ENCODE measurements around the gene ZER1. TPM values are rescaled to one million over a fixed set of nuclear protein-coding genes. Genes with fewer than 3 reads are reported as not detected.

The ZER1 gene
- total RNA-seq, 1 donor from 2014 or later, result 38.0 TPM

GRCh38 chr9:128715436-128715750 lies 56.3 kb downstream of the ZER1 start:
- Mint-ChIP-seq H3K27me3 (ENCODE audit: unreplicated experiment) (no peaks in the 10 kb centered on the region), H3K27ac (ENCODE audit: unreplicated experiment) (no peak overlapping the region), H3K9me3 (ENCODE audit: unreplicated experiment) (no peaks in the 10 kb centered on the region), H3K36me3 (ENCODE audit: unreplicated experiment) (no peaks in the 10 kb centered on the region), H3K4me3 (ENCODE audit: unreplicated experiment) (no peak overlapping the region), H3K4me1 (ENCODE audit: low read depth, unreplicated experiment) (no peaks in the 10 kb centered on the region)
- no peak for TF ChIP-seq CTCF (IDR thresholded peaks at IDR 0.05; ENCODE audit: partially characterized antibody, unreplicated experiment)
- no peak for DNase-seq

GRCh38 chr9:128714586-128715435 lies 56.9 kb downstream of the ZER1 start:
- no peaks in the 10 kb centered on the region for H3K27me3 Mint-ChIP-seq (ENCODE audit: unreplicated experiment)
- no peaks in the 10 kb centered on the region for H3K36me3 Mint-ChIP-seq (ENCODE audit: unreplicated experiment)

GRCh38 chr9:128713941-128714573 lies 57.7 kb downstream of the ZER1 start:
- Mint-ChIP-seq H3K9me3 (ENCODE audit: unreplicated experiment) (no peaks in the 10 kb centered on the region), H3K27me3 (ENCODE audit: unreplicated experiment) (no peaks in the 10 kb centered on the region), H3K4me1 (ENCODE audit: low read depth, unreplicated experiment) (no peaks in the 10 kb centered on the region), H3K36me3 (ENCODE audit: unreplicated experiment) (no peaks in the 10 kb centered on the region), H3K27ac (ENCODE audit: unreplicated experiment) (no peak overlapping the region), H3K4me3 (ENCODE audit: unreplicated experiment) (no peak overlapping the region)
- DNase-seq, result no peak
- no peak for TF ChIP-seq CTCF (IDR thresholded peaks at IDR 0.05; ENCODE audit: partially characterized antibody, unreplicated experiment)

More at GRCh38 chr9:128714586-128715435, 56.9 kb downstream of the ZER1 start:
- Mint-ChIP-seq H3K27ac (ENCODE audit: unreplicated experiment) (no peak overlapping the region), H3K4me3 (ENCODE audit: unreplicated experiment) (no peak overlapping the region), H3K4me1 (ENCODE audit: low read depth, unreplicated experiment) (no peaks in the 10 kb centered on the region), H3K9me3 (ENCODE audit: unreplicated experiment) (no peaks in the 10 kb centered on the region)
- no peak for DNase-seq
- no peak for TF ChIP-seq CTCF (IDR thresholded peaks at IDR 0.05; ENCODE audit: partially characterized antibody, unreplicated experiment)

GRCh38 chr9:128713411-128713780 lies 58.3 kb downstream of the ZER1 start:
- Mint-ChIP-seq H3K27me3 (ENCODE audit: unreplicated experiment) (no peaks in the 10 kb centered on the region), H3K9me3 (ENCODE audit: unreplicated experiment) (no peaks in the 10 kb centered on the region), H3K27ac (ENCODE audit: unreplicated experiment) (no peak overlapping the region), H3K4me3 (ENCODE audit: unreplicated experiment) (no peak overlapping the region), H3K36me3 (ENCODE audit: unreplicated experiment) (no peaks in the 10 kb centered on the region), H3K4me1 (ENCODE audit: low read depth, unreplicated experiment) (no peaks in the 10 kb centered on the region)
- TF ChIP-seq CTCF (IDR thresholded peaks at IDR 0.05; ENCODE audit: partially characterized antibody, unreplicated experiment), result no peak
- no peak for DNase-seq

All from glutamatergic neuron (in vitro differentiated cells).